SK-N-SH (cell line): ENCODE data around the gene KLHDC3. TPM values are rescaled to one million over a fixed set of nuclear protein-coding genes. Genes with fewer than 3 reads are reported as not detected.

Source experiments
- CTCF ChIA-PET: fragments of 300-600, 350-600 bp; formaldehyde crosslinking; extraction: SDS; loops from one replicate; lab custom pipeline; 2021; lab: Yijun Ruan, JAX
- POLR2A ChIA-PET: fragments of 350-600 bp; sonication (Branson Sonifier 250); formaldehyde crosslinking; extraction: SDS; loops from one replicate; lab custom pipeline; 2020; ENCODE audit warnings: antibody characterized with exemption, inconsistent platforms; lab: Yijun Ruan, JAX
- DNase-seq: peaks from one replicate; pipeline ENCODE4 v3.0.0; 2012
- H2AFZ ChIP-seq: fragments of 200-600 bp; sonication (generic); 2 replicates; pipeline ENCODE4 v1.8.1; 2016; ENCODE audit warnings: antibody characterized with exemption, mild to moderate bottlenecking, low read depth
- H3F3A ChIP-seq: fragments of 200-600 bp; sonication (generic); replicated peaks from 2 replicates; pipeline ENCODE3; 2016; ENCODE audit warnings: antibody characterized with exemption, mild to moderate bottlenecking; ENCODE audit not compliant: insufficient read depth
- H3K27ac ChIP-seq, 2 experiments: fragments of 200-500 bp in 1 of 2; fragments of 200-600 bp in 1 of 2; sonication (Bioruptor generic) in 1 of 2; sonication (generic), shearing (Covaris generic) in 1 of 2; 2 replicates each; pipeline versions ENCODE4 v1.5.1 to v1.6.1; 2014 to 2016; ENCODE audit warnings: low read depth in 2 of 2, inconsistent platforms in 1 of 2, low read length in 1 of 2, mild to moderate bottlenecking in 1 of 2, mixed read lengths in 1 of 2
- H3K27me3 ChIP-seq: fragments of 200-600 bp; sonication (generic), shearing (Covaris generic); 2 replicates; pipeline ENCODE4 v1.6.1; 2016; ENCODE audit warnings: mixed run types; ENCODE audit not compliant: insufficient read depth
- H3K36me3 ChIP-seq, 2 experiments: fragments of 200-500 bp in 1 of 2; fragments of 200-600 bp in 1 of 2; sonication (Bioruptor generic) in 1 of 2; sonication (generic) in 1 of 2; replicated peaks in 1 of 2; 2 replicates each; pipeline versions ENCODE3 to v1.5.1; 2014 to 2016; ENCODE audit warnings: low read length in 1 of 2, mild to moderate bottlenecking in 1 of 2; ENCODE audit not compliant: insufficient read depth in 2 of 2, control insufficient read depth in 1 of 2
- H3K4me1 ChIP-seq, 2 experiments: fragments of 200-500 bp in 1 of 2; fragments of 200-600 bp in 1 of 2; sonication (Bioruptor generic) in 1 of 2; sonication (generic), shearing (Covaris generic) in 1 of 2; 2 replicates each; pipeline versions ENCODE4 v1.5.1 to v1.6.1; 2014 to 2016; ENCODE audit warnings: low read depth in 1 of 2, low read length in 1 of 2, mixed run types in 1 of 2; ENCODE audit not compliant: insufficient read depth in 2 of 2, control insufficient read depth in 1 of 2
- H3K4me2 ChIP-seq: fragments of 200-600 bp; sonication (generic), shearing (Covaris generic); 2 replicates; pipeline ENCODE4 v1.6.1; 2017; ENCODE audit warnings: mixed run types
- H3K4me3 ChIP-seq, 2 experiments: fragments of 200-500 bp in 1 of 2; fragments of 200-600 bp in 1 of 2; sonication (Bioruptor generic) in 1 of 2; sonication (generic), shearing (Covaris generic) in 1 of 2; 2 replicates each; pipeline versions ENCODE4 v1.5.1 to v1.8.1; 2014 to 2016; ENCODE audit warnings: low read depth in 2 of 2, inconsistent platforms in 1 of 2, low read length in 1 of 2, mild to moderate bottlenecking in 1 of 2, mixed read lengths in 1 of 2, moderate library complexity in 1 of 2
- H3K79me2 ChIP-seq: fragments of 200-600 bp; sonication (generic); 2 replicates; pipeline ENCODE4 v1.8.1; 2017; ENCODE audit warnings: mild to moderate bottlenecking; ENCODE audit not compliant: insufficient read depth
- H3K9ac ChIP-seq: fragments of 200-600 bp; sonication (generic); 2 replicates; pipeline ENCODE4 v1.6.1; 2017; ENCODE audit warnings: mixed run types
- H3K9me2 ChIP-seq: fragments of 200-600 bp; sonication (generic); 2 replicates; pipeline ENCODE4 v1.6.1; 2017; ENCODE audit warnings: mixed run types
- H3K9me3 ChIP-seq: fragments of 200-600 bp; sonication (generic); 2 replicates; pipeline ENCODE4 v1.6.1; 2017; ENCODE audit warnings: mixed run types, mild to moderate bottlenecking, moderate library complexity
- H4K20me1 ChIP-seq: fragments of 200-600 bp; sonication (generic); 2 replicates; pipeline ENCODE4 v1.6.1; 2017; ENCODE audit warnings: mild to moderate bottlenecking, mixed run types; ENCODE audit not compliant: insufficient read depth
- CHD2 ChIP-seq: fragments of 150-350 bp; IDR thresholded peaks from 2 replicates; pipeline ENCODE4 v1.6.1; 2018; ENCODE audit warnings: low read length; ENCODE audit not compliant: partially characterized antibody
- EZH2phosphoT487 ChIP-seq: fragments of 200-600 bp; sonication (generic); IDR thresholded peaks from 2 replicates; pipeline ENCODE4 v1.6.1; 2017; ENCODE audit warnings: low read depth, mixed run types, mild to moderate bottlenecking, antibody characterized with exemption, moderate library complexity, borderline replicate concordance
- FOXM1 ChIP-seq: IDR thresholded peaks from 2 replicates; pipeline ENCODE4 v1.4.0; 2012; ENCODE audit warnings: low read depth, mild to moderate bottlenecking
- GATA2 ChIP-seq: sonication (generic); formaldehyde crosslinking; IDR thresholded peaks from 2 replicates; pipeline ENCODE4 v1.5.0; 2020; ENCODE audit warnings: mild to moderate bottlenecking, missing genetic modification reagents
- JUND ChIP-seq: IDR thresholded peaks from 2 replicates; pipeline ENCODE4 v1.4.0; 2012
- NFIC ChIP-seq: IDR thresholded peaks from 2 replicates; pipeline ENCODE4 v1.4.0; 2012; ENCODE audit warnings: borderline replicate concordance
- RAD21 ChIP-seq: IDR thresholded peaks from 2 replicates; pipeline ENCODE4 v1.6.1; 2012; ENCODE audit warnings: mild to moderate bottlenecking, low read length
- RCOR1 ChIP-seq: fragments of 150-350 bp; IDR thresholded peaks from 2 replicates; pipeline ENCODE4 v1.6.1; 2017; ENCODE audit warnings: antibody characterized with exemption, low read length
- RFX5 ChIP-seq: IDR thresholded peaks from 2 replicates; pipeline ENCODE4 v1.6.1; 2012; ENCODE audit warnings: mild to moderate bottlenecking, improper control_type of control experiment, low read length
- RXRA ChIP-seq: IDR thresholded peaks from 2 replicates; pipeline ENCODE4 v1.4.0; 2012; ENCODE audit warnings: low read depth, mild to moderate bottlenecking, borderline replicate concordance
- SMC3 ChIP-seq: IDR thresholded peaks from 2 replicates; pipeline ENCODE4 v1.6.1; 2012; ENCODE audit warnings: low read depth, low read length, improper control_type of control experiment
- TAF1 ChIP-seq: IDR thresholded peaks from 2 replicates; pipeline ENCODE4 v1.6.1; 2012; ENCODE audit warnings: low read depth, mild to moderate bottlenecking, low read length, moderate library complexity, borderline replicate concordance
- TCF12 ChIP-seq: IDR thresholded peaks from 2 replicates; pipeline ENCODE4 v1.4.0; 2012
- YY1 ChIP-seq: IDR thresholded peaks from 2 replicates; pipeline ENCODE4 v1.4.0; 2012; ENCODE audit warnings: low read depth, mild to moderate bottlenecking
- WGBS: methylation state at CpG from one replicate; pipeline ENCODE4 v1.1.6; 2017; ENCODE audit warnings: low lambda C conversion rate; 5-methylcytosine and 5-hydroxymethylcytosine counted together
- polyA plus RNA-seq, 3 experiments: library from polyadenylated mRNA; depleted of rRNA; stranded (reverse); fragments of >200 nt; gene quantifications; 2 replicates each; pipeline ENCODE4 v1.2.3, GENCODE V29; 2012
- TF ChIP-seq, protein P1 (sequence below): fragments of 150-350 bp; IDR thresholded peaks from 2 replicates; pipeline ENCODE4 v1.6.1; 2017; ENCODE audit warnings: antibody characterized with exemption, low read length, low read depth, borderline replicate concordance
- TF ChIP-seq, protein P2 (sequence below): IDR thresholded peaks from 2 replicates; pipeline ENCODE4 v1.4.0; 2012; ENCODE audit warnings: low read depth, borderline replicate concordance

The KLHDC3 gene
- polyA plus RNA-seq, 1 of the 3 experiments (the other 2 are of a cell fraction) = 74.1 TPM

DNA sequence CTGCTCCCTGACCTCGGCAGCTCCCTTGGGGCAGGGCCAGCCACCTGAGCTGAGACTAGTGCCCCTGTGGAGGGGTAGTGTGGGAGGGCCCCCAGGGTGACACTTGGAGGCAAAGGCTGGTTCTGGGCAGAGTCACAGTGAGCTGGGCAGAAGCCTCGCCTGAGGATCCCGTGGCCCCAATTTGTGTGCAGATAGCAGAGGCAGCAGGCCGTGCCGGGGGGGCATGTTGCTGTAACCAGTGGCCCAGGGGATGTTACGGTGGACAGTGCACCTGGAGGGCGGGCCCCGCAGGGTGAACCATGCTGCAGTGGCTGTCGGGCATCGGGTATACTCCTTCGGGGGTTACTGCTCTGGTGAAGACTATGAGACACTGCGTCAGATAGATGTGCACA lies 2.9 kb downstream of the KLHDC3 start (continued):
- TF ChIP-seq RCOR1 (no peak), RFX5 (no peak)
- TF ChIP-seq, all 33 proteins: peak for 0

DNA sequence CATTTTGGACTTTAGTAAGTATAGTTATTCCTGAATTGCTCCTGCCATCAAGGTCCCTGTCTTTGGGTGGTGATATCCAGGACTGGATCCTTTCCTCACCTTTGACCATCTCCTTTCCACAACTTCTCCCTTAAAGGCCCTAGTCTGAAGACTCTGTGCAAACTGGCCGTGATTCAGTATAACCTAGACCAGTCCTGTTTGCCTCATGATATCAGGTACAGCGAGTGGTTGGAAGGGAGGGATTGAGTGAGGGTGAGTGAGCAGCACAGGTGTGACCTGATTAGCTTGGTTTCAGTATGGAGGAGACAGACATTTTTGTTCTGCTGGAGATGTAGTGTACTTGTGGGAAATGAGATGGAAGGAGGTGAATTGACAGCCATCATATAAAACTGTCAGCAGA lies 5.1 kb downstream of the KLHDC3 start:
- Histone ChIP-seq H3K4me2 (no peak overlapping the region), H3K9me3 (no peaks in the 10 kb centered on the region), H3K9me2 (no peaks in the 10 kb centered on the region), H4K20me1 (peaks cover 16% of the 10 kb centered on the region), H3F3A (peaks cover 28% of the 10 kb centered on the region), H3K27me3 (no peaks in the 10 kb centered on the region), H3K79me2 (peaks cover 74% of the 10 kb centered on the region), H3K9ac (no peak overlapping the region), H2AFZ (no peak overlapping the region), H3K27ac (no peak overlapping the region), H3K36me3 (peaks cover 32 to 40% of the 10 kb centered on the region in 2 experiments), H3K4me3 (no peak overlapping the region), H3K4me1 (peaks cover 12 to 36% of the 10 kb centered on the region in 2 experiments; a peak in 3 of 4 replicates)
- DNase-seq = no peak
- CTCF ChIA-PET = no interaction called here
- POLR2A ChIA-PET = no interaction called here
- TF ChIP-seq NFIC = no peak
- TF ChIP-seq, all 33 proteins: peak for 0
- 93% methylated on average over 2 of the region's 2 CpGs for WGBS

DNA sequence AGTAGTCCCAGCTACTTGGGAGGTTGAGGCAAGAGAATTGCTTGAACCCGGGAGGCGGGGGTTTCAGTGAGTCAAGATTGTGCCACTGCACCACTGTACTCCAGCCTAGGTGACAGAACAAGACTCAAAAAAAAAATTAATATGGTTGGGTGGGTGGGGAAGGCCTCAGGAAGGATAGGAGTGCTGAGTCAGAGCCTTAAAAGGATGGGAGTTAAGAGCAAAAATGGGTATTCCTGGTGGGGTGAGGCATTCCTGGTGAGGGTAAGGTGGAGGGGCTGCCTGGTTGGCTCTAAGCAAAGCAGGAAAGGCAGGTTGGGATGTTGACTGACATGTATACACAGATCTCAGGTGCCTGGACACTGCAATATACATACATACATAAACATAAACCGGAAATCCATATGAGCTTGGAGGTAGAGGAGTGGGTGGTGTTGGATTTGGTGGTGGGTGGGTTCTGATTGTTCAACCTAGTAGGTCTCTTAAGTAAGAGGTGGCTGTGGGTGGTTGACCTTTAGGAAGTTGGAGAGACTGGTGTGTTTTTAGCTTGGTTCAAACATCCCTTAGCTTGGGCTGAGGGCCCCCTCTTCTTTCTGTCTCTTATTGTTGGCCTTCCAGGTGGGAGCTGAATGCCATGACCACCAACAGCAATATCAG lies 6.1 kb downstream of the KLHDC3 start:
- Histone ChIP-seq H3K4me2 (no peak overlapping the region), H3K79me2 (peaks cover 74% of the 10 kb centered on the region), H3K9me2 (no peaks in the 10 kb centered on the region), H4K20me1 (peaks cover 22% of the 10 kb centered on the region), H3K27me3 (no peaks in the 10 kb centered on the region), H3K27ac (no peak overlapping the region), H3K9ac (no peak overlapping the region), H3K4me1 (peaks cover 12 to 33% of the 10 kb centered on the region in 2 experiments; a peak in 3 of 4 replicates), H2AFZ (no peak overlapping the region), H3K36me3 (peaks cover 42 to 49% of the 10 kb centered on the region in 2 experiments), H3K4me3 (no peak overlapping the region), H3K9me3 (no peaks in the 10 kb centered on the region), H3F3A (peaks cover 35% of the 10 kb centered on the region)
- 97% methylated on average over 3 of the region's 3 CpGs for WGBS
- POLR2A ChIA-PET = interaction anchor here (0.9 to 1.8 kb wide), 4 partner anchors 13 to 35 kb away, joined by 3 to 8 read pairs (median 4); partner anchors contain the start of gene CUL7
- TF ChIP-seq RAD21 (no peak), SMC3 (no peak), TAF1 (no peak), CHD2 (no peak), RXRA (no peak)
- CTCF ChIA-PET = interaction anchor here (0.5 to 1.8 kb wide), 4 partner anchors 105 to 154 kb away, joined by 3 to 8 read pairs (median 3); no protein-coding TSS in a partner anchor
- DNase-seq = no peak

DNA sequence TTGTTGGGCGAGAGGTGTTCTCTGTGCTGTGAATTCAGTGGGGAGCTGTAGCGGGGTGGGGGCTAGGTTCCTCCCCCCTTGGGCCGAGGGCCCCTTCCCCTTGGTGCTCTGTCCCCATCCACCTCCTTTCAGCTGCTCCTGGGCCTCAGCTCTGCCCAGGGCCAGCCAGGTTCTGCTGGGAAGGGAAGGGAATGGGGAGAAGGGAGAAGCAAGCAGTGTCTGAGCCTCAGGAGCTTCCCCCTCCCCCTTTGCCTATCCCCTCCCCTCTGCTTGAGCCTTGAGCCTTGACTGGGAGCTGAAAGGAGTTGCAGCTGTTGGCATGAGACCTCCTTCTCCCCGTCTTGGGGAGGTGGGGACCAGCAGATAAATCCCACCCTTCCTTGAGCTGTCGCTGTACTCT lies 6.8 kb downstream of the KLHDC3 start:
- CTCF ChIA-PET = interaction anchor here (0.7 to 1.8 kb wide), 5 partner anchors 120 to 208 kb away, joined by 3 to 8 read pairs (median 4); partner anchors contain the start of gene DNPH1
- Histone ChIP-seq H3K4me2 (peak overlapping the region; percentile 73; the same call in 1 of the 2 replicates), H3K4me1 (peaks cover 12 to 30% of the 10 kb centered on the region in 2 experiments; a peak in 3 of 4 replicates), H3K27me3 (no peaks in the 10 kb centered on the region), H3K4me3 (peak overlapping the region; percentile 83 to 95; a peak in 3 of 4 replicates), H3K36me3 (peaks cover 49 to 50% of the 10 kb centered on the region in 2 experiments), H3F3A (peaks cover 41% of the 10 kb centered on the region), H3K9ac (peak overlapping the region; percentile 76; the same call in 1 of the 2 replicates), H3K27ac (peak overlapping the region; percentile 78 to 90), H3K9me3 (no peaks in the 10 kb centered on the region), H3K9me2 (no peaks in the 10 kb centered on the region), H3K79me2 (peaks cover 69% of the 10 kb centered on the region), H2AFZ (peak overlapping the region; percentile 88), H4K20me1 (peaks cover 22% of the 10 kb centered on the region)
- WGBS = 61% methylated on average over 5 of the region's 5 CpGs
- POLR2A ChIA-PET = interaction anchor here (0.8 to 1.8 kb wide), 8 partner anchors 11 to 150 kb away, joined by 3 to 8 read pairs (median 4); partner anchors contain the start of genes CUL7, KLC4, MRPL2 and SRF
- peak; percentile 48 for DNase-seq
- TF ChIP-seq GATA2 = no peak
- TF ChIP-seq JUND = no peak
- TF ChIP-seq, protein P1, sequence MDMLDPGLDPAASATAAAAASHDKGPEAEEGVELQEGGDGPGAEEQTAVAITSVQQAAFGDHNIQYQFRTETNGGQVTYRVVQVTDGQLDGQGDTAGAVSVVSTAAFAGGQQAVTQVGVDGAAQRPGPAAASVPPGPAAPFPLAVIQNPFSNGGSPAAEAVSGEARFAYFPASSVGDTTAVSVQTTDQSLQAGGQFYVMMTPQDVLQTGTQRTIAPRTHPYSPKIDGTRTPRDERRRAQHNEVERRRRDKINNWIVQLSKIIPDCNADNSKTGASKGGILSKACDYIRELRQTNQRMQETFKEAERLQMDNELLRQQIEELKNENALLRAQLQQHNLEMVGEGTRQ = no peak
- TF ChIP-seq EZH2phosphoT487 = no peak
- no peak for TF ChIP-seq FOXM1
- TF ChIP-seq TCF12 = no peak
- TF ChIP-seq, protein P2, sequence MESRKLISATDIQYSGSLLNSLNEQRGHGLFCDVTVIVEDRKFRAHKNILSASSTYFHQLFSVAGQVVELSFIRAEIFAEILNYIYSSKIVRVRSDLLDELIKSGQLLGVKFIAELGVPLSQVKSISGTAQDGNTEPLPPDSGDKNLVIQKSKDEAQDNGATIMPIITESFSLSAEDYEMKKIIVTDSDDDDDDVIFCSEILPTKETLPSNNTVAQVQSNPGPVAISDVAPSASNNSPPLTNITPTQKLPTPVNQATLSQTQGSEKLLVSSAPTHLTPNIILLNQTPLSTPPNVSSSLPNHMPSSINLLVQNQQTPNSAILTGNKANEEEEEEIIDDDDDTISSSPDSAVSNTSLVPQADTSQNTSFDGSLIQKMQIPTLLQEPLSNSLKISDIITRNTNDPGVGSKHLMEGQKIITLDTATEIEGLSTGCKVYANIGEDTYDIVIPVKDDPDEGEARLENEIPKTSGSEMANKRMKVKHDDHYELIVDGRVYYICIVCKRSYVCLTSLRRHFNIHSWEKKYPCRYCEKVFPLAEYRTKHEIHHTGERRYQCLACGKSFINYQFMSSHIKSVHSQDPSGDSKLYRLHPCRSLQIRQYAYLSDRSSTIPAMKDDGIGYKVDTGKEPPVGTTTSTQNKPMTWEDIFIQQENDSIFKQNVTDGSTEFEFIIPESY = no peak
- TF ChIP-seq RXRA = no peak
- TF ChIP-seq YY1 = no peak
- no peak for TF ChIP-seq RFX5
